Stimulated activated CD4-positive, alpha-beta T cell treated with anti-CD3 and anti-CD28 coated beads, Interleukin-12 subunit alpha, Interleukin-12 subunit beta, amount 100 ng/mL, for 48 hours (primary cell): ENCODE data around the gene PALM3.
"Not testable (repeated sequence)": the region's sequence is repeated elsewhere in the genome, so short reads cannot be mapped to it uniquely, and the experiment has no call there.

Experiments used
- DNase-seq, 3 donors: peaks; one replicate each; pipeline ENCODE4 v3.0.0-alpha.2; 2020; ENCODE audit warnings: low read depth in 2 of 3, low spot score in 1 of 3

PALM3 gene

DNA sequence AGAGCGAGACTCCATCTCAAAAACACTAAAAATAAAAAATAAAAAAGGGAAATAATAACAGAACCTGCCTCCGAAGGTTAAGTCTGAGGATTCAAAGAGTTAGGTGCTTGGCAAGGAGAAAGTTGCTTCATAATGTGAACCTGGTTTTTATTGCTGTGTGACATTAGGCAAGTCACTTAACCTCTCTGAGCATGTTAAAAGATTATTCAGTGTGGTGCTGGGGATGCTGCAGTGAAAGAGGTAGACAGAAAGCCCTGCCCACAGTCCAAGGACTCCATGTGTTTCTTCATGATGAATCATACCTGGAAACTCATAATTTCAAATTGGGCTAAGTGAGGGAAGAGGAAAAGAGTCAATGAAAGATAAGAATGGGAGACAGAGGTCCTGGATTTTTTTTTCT lies 27.9 kb downstream of the PALM3 start:
- no peak for DNase-seq

DNA sequence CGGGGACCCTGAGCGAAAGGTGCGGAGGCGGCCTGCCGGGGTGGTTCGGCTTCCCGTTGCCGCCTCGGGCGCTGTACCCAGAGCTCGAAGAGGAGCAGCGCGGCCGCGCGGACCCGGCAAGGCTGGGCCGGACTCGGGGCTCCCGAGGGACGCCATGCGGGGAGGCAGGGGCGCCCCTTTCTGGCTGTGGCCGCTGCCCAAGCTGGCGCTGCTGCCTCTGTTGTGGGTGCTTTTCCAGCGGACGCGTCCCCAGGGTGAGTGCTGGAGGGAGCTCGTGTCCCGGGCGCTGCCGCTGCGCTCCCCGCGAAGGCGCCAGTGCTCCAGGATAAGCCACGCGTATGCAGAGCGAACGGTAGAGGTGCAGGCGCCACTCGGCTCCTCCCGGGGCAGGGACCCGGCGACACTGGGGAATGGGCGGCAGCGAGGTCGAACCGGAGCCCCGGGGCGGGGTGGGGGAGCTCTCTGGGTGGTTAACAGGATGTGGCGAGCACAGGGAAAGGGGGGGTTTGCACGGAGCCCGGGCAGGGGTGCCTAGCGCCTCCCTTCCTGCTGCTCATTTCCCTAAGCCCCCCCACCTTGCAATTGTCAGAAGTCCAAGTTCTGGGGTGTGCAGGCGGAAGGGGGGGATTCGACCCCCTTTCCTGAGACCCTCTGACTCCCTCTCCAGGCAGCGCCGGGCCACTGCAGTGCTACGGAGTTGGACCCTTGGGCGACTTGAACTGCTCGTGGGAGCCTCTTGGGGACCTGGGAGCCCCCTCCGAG lies 30.0 kb downstream of the PALM3 start, which contains the start of gene IL27RA:
Gene IL27RA (plus strand): TSS at position 44 of the 762 bp plus-strand sequence. CDS start 111 bp downstream, at position 155.
- peak; percentile 48 to 66 (median 62) for DNase-seq

DNA sequence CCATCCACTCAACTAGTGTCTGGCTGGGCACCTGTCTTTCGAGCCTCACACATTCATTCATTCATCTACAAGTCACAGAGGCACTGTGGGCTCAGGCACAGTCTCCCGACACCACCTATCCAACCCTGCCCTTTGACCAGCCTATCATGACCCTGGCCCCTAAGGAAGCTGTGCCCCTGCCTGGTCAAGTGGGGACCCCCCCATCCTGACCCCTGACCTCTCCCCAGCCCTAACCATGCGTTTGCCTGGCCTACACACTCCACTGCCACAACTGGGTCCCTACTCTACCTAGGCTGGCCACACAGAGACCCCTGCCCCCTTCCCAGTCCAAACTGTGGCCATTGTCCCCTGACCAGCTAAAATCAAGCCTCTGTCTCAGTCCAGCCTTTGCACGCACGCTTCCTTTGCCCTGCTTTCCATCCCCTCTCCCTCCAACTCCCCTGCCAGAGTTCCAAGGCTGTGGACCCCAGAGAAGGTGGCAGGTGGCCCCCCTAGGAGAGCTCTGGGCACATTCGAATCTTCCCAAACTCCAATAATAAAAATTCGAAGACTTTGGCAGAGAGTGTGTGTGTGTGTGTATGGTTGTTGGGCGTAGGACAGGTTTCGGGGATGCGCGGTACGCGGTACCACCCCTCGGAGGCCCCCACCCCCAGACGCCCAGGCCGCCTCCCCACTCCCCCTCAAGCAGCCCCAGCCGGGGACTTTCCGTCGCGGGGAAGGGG lies 30.7 kb downstream of the PALM3 start:
- DNase-seq: no peak

- no peak for DNase-seq
Observed at GRCh38 chr19:14028901-14029300, 33.0 kb downstream of the PALM3 start.

GRCh38 chr19:14027856-14028450 lies 33.9 kb downstream of the PALM3 start, which contains the start of gene RLN3:
Gene RLN3 (plus strand): TSS chr19:14028148. CDS start chr19:14028205, 57 bp downstream.
- no peak for DNase-seq

- DNase-seq: not testable (repeated sequence)
Observed at GRCh38 chr19:14026652-14027192, 35.2 kb downstream of the PALM3 start.

DNA sequence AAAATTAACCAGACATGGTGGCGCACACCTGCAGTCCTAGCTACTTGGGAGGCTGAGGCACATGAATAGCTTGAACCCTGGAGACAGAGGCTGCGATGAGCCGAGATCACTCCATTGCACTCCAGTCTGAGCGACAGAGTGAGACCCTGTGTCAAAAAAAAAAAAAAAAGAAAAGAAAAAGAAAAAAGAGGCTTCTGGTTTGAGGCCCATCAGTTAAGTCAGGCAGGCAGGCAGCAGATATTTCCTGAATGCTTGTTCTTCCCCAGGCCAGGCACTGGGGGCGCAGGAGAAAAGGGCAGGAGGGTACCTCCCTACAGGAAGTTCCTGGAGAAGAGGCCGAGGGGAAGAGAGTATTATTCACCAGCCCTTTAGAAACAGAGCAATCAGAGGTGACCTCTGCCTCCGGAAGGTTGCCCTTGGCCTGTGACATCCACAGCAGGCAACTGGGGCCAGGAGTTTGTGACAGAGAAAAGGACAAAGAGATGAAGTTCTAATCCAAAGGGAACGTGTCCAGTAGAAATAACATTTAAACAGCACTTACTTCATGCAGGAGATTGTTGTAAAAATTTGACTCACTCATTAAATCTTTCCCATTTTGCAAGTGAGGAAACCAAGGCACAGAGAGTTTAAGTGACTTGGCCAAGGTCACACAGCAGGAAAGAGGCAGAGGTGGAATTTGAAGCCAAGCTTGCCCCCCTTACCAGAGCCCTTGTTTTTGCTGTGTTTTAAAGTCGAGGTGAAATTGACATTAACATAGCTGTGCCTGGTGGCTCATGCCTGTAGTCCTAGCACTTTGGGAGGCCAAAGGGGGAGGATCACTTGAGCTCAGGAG lies 38.3 kb downstream of the PALM3 start:
- DNase-seq: no peak

DNA sequence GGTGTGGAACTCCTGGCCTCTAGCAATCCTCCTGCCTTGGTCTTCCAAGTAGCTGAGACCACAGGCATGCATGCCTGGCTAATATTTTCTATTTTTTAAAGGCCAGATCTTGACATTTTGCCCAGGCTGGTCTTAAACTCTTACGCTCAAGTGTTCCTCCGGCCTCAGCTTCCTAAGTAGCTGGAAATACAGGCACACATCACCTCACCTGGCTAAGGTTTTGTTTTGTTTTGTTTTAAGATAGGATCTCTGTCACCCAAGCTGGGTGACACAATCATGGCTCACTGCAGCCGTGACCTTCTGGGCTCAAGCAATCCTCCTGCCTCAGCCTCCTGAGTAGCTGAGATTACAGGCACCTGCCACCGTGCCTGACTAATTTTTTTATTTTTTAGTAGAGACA lies 39.4 kb downstream of the PALM3 start:
- DNase-seq: no peak

DNA sequence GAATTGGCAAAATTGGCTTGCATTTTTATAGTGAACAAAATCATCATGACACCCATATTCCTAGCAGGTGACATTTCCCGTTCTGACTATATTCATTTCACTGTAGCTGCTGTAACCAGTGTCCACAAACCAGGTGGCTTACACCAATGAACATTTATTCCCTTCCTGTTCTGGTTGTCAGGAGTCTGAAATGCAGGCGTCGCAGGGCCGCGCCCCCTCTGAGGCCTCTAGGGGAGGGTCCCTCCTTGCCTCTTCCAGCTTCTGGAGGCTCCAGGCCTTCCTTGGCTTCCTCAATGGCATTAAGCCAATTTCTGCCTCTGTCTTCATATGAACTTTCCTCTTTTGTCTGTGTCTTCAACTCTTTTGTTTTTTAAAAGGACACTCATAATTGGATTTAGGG lies 40.4 kb downstream of the PALM3 start:
- DNase-seq: no peak

DNA sequence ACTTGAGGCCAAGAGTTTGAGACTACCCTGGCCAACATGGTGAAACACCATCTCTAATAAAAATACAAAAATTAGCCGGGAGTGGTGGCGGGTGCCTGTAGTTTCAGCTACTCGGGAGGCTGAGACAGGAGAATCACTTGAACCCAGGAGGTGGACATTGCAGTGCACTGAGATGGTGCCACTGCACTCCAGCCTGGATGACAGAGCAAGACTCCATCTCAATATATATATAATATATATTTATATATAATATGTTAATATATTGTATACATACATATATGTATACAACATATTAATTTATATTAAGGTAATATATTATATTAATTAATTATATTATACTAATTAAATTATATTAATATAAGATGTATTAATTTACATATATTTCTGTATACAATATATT lies 42.1 kb downstream of the PALM3 start:
- DNase-seq: not testable (repeated sequence)

- no peak for DNase-seq
Observed at GRCh38 chr19:14019100-14019499, 42.8 kb downstream of the PALM3 start.

DNA sequence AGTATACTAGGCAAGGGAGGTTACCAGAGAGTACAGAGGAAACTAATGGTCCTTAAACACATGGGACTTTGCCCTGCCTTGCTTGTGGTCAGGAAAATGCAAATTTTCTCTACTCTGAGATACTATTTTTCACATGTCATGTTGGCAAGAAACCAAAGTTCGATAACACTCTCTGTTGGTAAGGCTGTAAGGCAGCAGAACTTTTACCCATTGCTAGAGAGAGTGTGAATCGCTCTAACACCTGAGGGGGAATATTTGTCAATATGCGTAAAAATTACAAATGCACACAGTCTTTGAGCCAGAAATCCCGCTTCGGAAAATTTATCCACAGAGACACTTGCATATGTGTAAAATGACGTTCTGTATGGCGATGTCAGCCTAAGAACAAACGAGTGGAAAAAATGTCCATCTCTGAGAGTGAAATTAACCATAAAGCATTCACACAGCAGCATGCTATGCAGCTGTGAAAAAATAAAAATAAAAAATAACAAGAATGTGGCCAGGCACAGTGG lies 46.3 kb downstream of the PALM3 start:
- no peak for DNase-seq

- no peak for DNase-seq
Observed at GRCh38 chr19:14012378-14012915, 49.4 kb downstream of the PALM3 start.

GRCh38 chr19:14006766-14007562 lies 54.9 kb downstream of the PALM3 start:
- peak in 1 of 3 donors; percentile 80 for DNase-seq

DNA sequence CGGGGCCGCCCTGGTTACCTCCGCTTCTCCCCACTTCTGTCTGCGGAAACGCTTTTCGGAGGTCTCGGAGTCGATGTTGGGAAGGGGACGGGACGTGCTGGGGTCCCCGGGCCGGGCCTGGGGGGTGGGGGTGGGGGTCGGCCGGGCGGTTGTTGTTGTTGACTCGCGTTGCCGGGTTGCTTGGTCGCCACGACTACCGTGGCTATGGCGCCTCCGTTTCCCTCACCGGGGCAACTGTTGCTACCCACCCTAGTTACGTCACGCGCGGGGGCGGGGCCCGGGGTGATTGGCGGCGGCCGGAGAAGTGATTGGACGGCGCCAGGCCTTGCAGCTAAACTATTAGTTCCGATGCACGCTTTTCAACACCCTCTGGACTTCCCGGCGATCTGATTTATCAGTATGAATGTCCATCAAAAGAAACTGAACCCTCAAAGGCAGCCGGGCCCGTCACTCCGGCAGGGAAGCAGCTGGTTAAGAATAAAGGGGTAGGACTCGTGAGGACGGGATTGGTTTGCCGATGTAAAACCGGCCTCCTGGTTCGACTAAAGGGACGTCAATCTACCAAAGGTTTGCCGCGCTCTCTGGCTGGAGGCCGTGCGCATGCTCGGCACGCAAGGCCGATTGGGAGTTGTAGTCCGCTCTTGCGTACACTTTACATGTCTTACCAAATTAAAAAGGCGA lies 55.7 kb downstream of the PALM3 start, which contains the start of gene RFX1:
Gene RFX1 (minus strand): TSS at position 236 of the 681 bp plus-strand sequence. CDS start 12,477 bp downstream, outside the sequence.
- peak; percentile 100 for DNase-seq

GRCh38 chr19:14005349-14006084 lies 56.4 kb downstream of the PALM3 start:
- peak; percentile 85 to 94 (median 89) for DNase-seq

- no peak for DNase-seq
Observed at GRCh38 chr19:14004619-14005348, 57.1 kb downstream of the PALM3 start.
